Stimulated activated CD4-positive, alpha-beta T cell treated with anti-CD3 and anti-CD28 coated beads, Interleukin-15, amount 100 ng/mL, for 24 hours (primary cell): ENCODE data around the gene PMCH.
"Not testable (repeated sequence)": the region's sequence is repeated elsewhere in the genome, so short reads cannot be mapped to it uniquely, and the experiment has no call there.

ENCODE experiments used
- DNase-seq: peaks from one replicate; pipeline ENCODE4 v3.0.0-alpha.2; 2020

Gene PMCH, protein sequence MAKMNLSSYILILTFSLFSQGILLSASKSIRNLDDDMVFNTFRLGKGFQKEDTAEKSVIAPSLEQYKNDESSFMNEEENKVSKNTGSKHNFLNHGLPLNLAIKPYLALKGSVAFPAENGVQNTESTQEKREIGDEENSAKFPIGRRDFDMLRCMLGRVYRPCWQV

DNA sequence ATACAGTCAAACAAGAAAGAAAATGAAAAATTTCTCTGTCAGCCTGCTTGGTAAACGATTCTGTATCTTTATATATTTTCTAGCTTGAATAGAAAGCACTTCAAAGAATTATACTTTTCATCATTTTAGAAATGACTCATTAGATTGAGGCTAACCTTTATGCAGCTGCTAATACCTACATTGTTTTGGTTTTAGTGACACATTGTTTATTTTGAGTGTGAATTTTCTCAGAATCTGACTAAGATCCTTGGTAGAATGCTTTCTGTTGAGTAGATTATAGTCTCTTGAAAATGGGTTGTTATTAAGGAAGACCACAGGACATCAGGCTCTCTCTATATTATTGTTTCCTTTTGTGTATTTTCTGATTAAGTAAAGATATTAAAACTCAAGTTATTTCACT, at the start of gene PMCH:
Gene PMCH (minus strand): TSS at position 45 of the 400 bp plus-strand sequence. CDS start 63 bp downstream, outside the sequence.
- DNase-seq, result no peak

DNA sequence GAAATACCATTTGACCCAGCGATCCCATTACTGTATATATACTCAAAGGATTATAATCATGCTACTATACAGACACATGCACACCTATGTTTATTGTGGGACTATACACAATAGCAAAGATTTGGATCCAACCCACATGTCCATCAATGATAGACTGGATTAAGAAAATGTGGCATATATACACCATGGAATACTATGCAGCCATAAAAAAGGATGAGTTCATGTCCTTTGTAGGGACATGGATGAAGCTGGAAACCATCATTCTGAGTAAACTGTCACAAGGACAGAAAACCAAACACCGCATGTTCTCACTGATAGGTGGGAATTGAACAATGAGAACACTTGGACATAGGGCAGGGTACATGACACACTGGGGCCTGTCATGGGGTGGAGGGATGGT, 43.2 kb upstream of the PMCH start:
- not testable (repeated sequence) for DNase-seq

DNA sequence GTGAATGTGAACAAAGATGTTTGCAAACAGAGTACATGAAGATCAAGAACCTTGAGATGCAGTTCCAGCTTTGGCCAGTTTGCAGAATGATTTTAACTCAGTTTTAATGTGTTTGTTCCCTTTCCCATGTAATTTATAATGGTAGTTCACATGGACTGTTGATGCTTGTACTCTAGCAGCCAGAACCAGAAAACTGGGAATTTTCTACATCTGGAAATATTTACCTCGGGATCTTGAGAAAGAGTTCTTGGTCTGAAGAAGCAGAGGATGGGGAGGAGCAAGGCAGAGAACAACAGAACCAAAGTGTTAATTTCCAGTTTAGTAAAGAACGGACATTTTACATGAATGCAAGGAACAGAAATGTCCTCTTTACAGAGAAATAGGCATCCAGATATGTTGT, 37.0 kb upstream of the PMCH start:
- no peak for DNase-seq

DNA sequence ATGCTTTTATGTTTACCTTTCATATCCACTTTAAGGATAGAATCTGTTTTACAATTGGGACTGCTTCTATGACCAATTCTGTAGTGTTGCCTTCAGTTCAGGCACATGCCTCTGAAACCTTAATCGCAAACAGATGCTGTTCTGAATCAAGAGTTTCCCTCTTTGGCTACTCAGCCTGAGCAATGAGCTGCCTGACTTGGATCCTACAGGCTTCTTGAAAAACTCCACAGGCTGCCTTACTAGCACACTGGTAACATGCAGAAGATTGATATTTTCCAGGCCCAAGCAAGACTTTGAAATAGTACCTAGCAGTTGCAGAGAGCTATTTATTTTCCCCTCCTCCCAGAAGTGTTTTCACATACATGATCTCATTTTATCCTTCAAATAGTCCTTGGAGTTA, 34.8 kb upstream of the PMCH start:
- DNase-seq, result no peak

DNA sequence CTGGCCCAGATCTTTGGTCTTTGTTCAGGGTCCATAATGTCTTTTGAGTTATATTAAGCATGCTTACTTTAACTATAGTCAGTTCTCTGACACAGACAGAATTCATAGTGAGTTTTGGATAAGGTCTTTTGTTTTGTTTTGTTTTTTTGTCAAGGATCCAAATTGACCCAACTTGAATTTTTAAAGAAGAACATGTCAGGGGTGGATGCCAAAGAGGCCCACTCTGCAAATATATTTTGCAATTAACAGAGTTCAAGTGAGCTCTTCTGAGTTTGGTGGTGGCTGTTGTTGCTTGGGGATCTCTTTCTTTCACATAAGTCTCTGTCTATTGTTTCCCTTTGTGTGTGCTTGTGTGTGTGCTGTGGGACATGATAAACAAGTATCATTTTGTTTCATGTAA, 34.4 kb upstream of the PMCH start:
- no peak for DNase-seq

DNA sequence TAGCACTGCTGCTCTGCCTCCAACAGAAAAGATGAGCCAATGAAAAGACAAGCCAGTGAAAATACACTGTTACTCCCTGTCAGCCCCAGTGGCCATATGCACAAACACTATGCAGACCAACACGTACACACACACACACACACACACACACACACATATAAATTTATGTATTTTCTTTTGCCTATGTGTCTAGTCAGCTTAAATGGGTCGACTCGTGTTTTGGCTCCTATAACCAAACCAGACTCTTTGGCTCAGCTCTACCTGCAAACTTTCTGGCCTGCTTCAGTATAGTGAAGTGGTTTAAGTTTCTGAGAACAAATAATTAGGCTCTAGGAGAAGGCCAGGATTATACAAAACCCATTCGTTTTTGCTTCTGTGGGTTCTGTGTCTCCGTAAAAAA, 30.3 kb upstream of the PMCH start:
- no peak for DNase-seq

DNA sequence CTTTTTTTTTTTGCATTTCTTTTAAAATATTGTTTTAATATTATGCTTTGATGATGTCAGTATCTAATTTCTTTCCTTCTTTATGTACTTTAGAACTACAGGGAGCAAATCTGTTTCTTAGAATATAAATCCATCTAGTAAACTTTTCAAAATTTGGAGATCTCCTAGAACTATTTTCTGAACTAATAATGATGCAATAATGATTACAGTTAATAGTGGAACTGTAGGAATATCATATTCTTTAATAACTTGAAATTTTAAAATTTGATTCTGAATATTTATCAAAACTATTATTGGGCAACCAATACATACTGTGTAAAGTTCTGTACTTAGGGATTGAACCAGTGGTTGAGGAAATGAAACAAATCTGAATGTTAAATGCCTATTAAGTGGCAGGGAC, 23.1 kb upstream of the PMCH start:
- no peak for DNase-seq

DNA sequence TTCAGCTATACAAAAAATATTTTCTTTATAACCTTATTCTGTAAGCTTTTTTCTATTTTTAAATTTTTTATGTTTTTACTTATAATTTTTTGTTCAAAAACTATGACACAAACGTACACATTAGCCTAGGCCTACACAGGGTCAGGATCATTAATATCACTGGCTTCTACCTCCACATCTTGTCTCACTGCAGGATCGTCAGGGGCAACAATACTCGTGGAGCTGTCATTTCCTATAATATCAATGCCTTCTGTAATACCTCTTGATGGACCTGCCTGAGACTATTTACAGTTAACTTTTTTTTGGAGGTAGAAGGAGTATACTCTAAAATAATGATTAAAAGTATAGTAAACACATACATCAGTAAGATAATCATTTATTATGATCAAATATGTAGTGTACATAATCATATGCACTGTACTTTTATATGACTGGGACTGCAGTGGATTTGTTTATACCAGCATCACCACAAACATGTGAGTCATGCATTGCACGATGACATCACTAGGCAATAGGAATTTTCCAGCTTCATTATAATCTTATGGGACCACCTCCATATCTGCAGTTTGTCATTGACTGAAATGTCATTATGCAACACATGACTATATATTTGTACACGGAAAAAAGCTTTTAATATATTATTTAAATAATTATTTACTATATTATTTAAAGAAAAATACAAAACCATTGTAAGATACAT, 18.5 kb upstream of the PMCH start:
- no peak for DNase-seq

DNA sequence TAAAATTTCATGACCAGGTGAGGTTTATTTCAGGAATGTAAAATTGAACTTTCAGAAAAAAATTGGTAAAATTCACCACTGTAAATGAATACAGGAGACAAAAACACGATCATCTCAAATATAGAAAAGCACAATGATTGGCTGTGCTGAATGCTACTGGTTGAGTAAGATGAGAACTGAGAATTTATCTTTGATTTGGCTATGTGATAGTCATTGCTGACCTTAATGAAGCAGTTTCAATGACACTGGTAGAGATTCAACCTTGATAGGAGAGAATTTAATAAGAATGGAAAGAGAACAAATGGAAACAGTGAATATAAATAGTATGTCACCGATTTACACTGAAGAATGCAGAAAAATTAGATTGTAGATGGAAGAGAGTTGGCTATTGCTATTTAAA, 6.4 kb upstream of the PMCH start:
- no peak for DNase-seq

DNA sequence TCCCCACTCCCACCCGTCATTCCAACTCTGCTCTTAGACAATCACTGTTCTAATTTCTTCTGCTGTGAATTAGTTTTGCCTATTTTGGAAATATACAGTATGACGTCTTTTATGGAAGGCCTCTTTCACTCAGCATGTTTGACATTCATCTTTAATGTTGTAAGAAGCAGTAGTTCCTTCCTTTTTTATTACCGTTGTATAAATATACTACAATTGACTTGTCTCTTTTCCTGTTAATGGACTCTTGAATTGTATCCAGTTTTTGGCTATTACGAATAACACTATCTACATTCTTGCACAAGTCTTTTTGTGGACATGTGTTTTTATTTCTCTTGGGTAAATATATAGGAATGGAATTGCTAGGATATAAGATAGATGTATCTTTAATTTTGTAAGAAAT, 4.9 kb upstream of the PMCH start:
- DNase-seq, result no peak

DNA sequence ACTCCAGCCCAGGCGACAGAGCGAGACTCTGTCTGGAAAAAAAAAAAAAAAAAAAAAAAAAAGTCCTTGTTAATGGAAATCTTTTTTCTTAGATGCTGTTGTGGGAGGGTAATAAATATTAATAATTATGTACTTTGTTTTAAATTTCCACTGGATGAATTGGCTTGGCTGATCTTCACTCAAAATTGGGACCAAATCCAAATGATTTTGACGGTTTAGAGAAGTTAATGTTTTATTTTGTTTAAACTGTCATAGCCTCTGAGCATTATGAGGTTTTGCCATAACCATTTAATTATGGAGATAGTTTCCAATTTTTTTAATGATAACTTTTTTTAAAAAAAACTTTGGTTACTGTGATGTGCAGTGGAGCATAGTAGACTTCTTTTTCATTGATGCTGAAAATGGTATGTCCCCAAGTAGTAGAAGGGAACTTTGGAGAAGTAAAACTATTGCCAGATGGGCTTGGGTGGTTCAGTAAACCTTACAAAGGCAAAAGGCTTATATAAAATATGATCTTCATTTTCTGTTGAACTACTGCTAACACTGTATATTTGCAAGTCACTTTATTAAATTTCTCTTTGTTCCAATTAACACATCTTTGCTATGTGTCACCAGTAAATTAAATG, 3.9 kb upstream of the PMCH start:
- DNase-seq, result no peak

DNA sequence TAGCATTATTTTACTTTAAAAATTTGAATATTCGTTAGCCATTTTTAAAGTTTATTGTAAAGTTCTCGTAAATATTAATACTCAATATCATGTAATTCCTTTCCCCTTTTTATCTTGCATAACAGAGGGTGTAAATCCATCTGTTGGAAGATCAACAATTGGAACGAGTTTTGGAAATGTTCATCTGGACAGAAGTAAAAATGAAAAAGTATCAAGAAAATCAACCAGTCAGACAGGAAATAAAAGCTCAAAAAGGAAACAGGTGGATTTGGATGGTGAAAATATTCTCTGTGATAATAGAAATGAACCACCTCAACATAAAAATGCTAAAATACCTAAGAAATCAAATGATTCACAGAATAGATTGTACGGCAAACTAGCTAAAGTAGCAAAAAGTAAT, 1.8 kb downstream of the PMCH start:
- DNase-seq, result no peak

DNA sequence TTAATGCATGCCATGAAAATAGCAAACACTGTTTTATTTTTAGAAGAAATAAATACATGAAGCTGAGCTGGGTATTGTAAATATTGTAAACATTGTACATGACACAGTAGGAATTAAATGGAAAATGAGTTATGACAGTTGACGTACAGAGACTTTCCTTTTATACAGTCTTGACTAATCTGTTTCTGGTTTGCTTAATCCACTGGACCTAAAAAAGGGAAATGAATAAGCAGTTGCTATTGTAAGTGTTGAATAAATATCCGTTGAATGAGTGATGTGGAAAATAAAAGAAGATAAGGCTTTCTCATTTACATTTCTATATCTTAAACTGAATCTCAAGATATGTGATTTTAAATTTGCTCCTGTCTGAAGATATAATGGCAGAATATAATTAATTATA, 15.0 kb downstream of the PMCH start:
- DNase-seq, result no peak

DNA sequence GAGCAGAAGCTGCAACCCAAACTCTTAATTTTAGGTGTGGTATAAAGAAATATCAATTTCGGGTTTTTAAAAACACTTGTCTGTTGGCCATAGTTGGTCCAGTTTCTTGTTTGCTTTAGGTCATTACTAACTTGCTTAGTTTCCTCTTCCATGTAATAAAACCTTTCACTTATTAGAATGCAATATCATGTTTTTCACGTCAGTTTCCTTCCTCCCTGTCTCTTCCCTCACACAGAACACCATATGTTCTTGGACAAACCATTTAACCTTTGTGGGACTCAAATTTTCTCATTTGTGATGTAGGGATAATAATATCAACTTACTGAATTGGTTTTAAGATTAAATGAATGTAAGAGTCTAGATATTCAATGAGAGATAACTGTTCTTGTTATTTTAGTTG, 22.9 kb downstream of the PMCH start:
- no peak for DNase-seq

DNA sequence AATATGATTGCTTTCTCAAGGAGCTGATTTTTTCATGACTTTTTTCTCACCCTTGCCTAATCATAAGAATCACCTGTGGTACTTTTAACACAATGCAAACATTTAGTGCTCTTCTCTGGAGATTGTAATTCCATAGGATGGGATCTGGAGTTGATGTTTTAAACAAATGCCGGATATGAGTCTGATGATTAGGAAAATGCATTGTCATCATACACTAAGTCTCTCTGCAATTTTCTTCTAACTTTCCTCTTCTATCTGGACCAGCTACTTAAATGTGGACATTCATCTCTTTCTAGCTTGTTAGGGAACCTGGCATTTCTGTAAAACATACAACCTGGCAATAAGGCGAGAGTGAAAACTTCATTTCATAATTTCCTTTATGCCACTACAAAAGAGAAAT, 23.5 kb downstream of the PMCH start:
- DNase-seq, result no peak

DNA sequence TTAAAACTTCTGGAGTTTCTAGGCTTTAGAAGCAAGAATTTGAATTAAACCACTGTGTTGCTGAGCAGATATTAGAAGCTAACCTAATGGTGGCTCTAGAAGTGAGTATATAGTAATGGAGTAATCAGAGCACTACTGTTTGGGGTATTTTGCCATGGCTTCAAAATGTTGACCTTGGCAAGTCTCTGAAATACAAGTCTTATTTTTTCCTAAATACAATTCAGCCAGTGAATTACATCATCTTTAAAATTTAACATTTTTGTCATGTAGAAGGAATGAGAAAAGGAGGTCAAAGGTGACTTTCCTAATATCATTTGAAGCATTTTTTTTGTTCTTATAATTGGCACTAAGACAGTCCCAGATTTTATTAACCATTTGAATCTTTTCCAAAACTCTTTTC, 25.2 kb downstream of the PMCH start:
- DNase-seq, result no peak

DNA sequence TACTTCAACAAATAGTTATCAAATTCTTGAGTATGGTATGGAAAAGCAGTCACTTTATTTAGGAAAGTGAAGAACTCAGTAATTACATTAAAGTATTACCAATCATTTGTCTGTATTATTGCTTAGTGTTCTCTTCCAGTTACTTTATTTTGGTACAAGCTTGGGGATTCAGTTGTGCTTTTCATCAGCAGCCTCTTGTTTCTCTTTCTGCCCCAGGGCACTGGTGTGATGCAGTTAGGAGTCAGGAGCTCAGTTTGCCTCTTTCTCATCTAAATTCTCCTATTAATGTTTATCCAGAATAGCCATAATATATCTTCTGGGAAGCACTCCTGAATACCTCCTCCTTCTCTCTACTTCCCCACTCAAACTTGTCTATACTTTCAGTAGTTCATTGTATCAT, 25.7 kb downstream of the PMCH start:
- no peak for DNase-seq

DNA sequence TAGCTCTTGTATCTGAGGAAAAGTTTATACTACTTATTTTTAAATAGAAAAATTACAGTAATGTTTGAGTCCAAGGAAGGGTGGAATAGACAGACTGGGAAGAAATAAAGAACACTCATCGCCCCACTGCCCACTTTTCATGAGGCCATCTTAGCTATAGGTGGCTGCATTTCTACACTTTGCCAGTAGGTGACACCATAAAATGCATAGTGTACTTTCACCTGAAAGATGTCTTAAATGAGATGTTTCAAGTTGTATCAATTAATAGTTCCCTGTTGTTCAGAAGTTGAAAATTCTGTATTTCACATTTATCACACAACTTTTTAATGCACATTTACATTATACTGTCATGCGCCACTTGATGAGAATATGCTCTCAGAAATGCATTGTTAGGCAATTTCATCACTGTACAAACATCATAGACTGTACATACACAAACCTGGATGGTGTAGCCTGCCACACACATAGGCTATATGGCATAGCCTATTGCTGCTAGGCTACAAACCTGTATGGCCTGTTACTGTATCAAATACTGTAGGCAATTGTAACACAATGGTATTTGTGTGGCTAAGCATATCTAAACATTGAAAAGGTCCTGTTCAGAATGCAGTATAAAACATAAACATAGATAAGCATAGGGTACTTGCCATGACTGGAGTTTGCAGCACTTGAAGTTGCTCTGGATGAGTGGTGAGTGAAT, 27.6 kb downstream of the PMCH start:
- DNase-seq, result peak; percentile 6

DNA sequence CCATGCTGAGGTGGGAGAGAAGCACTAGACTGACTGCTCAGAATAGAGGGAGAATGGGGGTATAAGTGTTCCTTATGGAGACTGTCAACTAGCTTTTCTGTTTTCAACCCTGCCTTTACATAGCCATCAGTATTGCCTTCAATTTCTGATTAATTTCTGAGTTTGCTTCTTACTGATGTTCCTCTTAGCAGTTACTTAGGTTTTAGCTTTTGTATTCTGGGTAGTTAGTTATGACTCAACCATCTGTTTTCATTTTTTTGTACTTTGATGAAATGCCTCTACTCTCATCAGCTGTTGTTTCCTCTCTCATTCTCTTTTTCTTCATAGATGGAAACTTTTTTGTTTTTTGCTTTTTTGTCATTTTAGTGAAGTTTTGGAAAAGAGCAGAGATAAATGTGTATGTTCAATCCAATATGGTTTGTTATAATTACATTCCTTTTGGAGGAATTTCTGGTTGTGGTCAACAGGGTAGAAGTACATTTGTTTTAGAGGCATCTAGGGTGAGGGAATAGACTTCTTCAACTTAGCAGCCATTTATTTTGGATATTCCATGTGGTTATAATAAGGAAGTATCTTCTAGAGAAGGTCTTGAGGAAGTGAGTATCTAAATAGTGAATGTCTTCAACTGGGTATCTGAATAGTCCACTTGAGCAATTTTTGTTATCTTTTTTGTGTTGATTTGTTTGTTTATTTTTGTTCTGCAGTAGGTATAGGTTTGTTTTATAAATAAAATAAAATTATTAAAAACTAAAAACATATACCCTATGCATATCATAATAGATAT, 29.6 kb downstream of the PMCH start:
- DNase-seq, result no peak

DNA sequence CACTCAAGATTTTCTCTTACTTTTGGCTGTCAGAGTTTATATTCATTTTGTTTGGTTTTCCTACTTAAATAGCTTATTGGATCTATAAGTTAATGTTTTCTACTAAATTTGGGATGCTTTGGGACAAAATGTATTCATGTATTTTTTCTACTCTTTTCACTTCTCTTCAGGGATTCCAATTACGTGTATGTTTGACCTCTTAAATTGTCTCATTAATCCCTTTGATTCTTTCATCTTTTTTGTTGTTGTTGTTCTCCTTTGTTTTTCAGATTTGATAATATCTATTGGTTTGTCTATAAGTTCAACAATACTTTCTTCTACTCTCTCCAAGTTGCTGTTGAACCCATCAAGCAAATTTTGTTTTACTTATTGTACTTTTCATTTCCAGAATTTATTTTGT, 34.2 kb downstream of the PMCH start:
- no peak for DNase-seq

DNA sequence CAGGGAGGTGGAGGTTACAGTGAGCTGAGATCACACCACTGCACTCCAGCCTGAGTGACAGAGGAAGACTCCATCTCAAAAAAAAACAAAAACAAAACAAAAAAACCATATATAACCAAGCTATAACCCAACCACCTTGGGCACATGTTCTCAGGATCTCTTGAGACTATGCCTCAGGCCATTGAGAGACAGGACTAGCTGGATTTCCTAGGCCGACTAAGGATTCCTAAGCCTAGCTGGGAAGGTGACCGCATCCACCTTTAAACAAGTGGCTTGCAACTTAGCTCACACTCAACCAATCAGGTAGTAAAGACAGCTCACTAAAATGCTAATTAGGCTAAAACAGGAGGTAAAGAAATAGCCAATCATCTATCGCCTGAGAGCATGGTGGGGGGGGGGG, 42.4 kb downstream of the PMCH start:
- not testable (repeated sequence) for DNase-seq

DNA sequence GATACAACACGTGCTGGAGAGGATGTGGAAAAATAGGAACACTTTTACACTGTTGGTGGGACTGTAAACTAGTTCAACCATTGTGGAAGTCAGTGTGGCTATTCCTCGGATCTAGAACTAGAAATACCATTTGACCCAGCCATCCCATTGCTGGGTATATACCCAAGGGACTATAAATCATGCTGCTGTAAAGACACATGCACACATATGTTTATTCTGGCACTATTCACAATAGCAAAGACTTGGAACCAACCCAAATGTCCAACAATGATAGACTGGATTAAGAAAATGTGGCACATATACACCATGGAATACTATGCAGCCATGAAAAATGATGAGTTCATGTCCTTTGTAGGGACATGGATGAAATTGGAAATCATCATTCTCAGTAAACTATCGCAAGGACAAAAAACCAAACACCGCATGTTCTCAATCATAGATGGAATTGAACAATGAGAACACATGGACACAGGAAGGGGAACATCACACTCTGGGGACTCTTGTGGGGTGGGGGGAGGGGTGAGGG, 50.5 kb downstream of the PMCH start:
- not testable (repeated sequence) for DNase-seq
